PFSK-1 (cell line): Measurements from ENCODE around the gene CDH24.

Experiments used
- POLR2AphosphoS5 ChIP-seq: IDR thresholded peaks from 2 replicates; pipeline ENCODE4 v1.6.1; 2012; ENCODE audit warnings: low read depth, mild to moderate bottlenecking, control low read depth, low read length, moderate library complexity
- TAF1 ChIP-seq: IDR thresholded peaks from 2 replicates; pipeline ENCODE4 v1.6.1; 2012; ENCODE audit warnings: low read length, control low read depth, borderline replicate concordance; ENCODE audit not compliant: insufficient read depth

- TF ChIP-seq POLR2AphosphoS5 (no peak), TAF1 (no peak)
Measured at GRCh38 chr14:23101986-23102625, 44.8 kb upstream of the CDH24 start.
